Right lobe of liver (tissue), 6 donors: ENCODE measurements around the gene SCUBE3. TPM values are rescaled to one million over a fixed set of nuclear protein-coding genes. Genes with fewer than 3 reads are reported as not detected.

Experiments used
- ATAC-seq, 4 donors: fragments of 200-7000 bp; cut with Tn5 transposase; one replicate each; pipeline ENCODE4 v1.9.1; 2020; ENCODE audit warnings: mild to moderate bottlenecking in 4 of 4, moderate library complexity in 4 of 4
- DNase-seq, 3 donors: peaks; one replicate each; pipeline ENCODE4 v3.0.0-alpha.2; 2020
- H3K27ac ChIP-seq, 3 donors: fragments of 200-600 bp; one replicate each; pipeline ENCODE4 v1.8.0; 2022
- H3K27me3 ChIP-seq, 2 donors: fragments of 200-600 bp; one replicate each; pipeline ENCODE4 v1.8.0; 2022
- H3K36me3 ChIP-seq, 4 donors: fragments of 200-600 bp; sonication (generic) in 1 of 4; one replicate each; pipeline versions ENCODE4 v1.5.1 to v1.8.0; 2017 to 2022; ENCODE audit warnings: control low read depth in 1 of 4
- H3K4me1 ChIP-seq, 4 donors: fragments of 200-600 bp; sonication (generic) in 1 of 4; one replicate each; pipeline versions ENCODE4 v1.5.1 to v1.8.0; 2017 to 2022; ENCODE audit warnings: control low read depth in 1 of 4
- H3K4me3 ChIP-seq, 3 donors: fragments of 200-600 bp; one replicate each; pipeline ENCODE4 v1.8.0; 2022
- H3K9me3 ChIP-seq, 4 donors: fragments of 200-600 bp; sonication (generic) in 1 of 4; one replicate each; pipeline versions ENCODE4 v1.5.1 to v1.8.0; 2017 to 2022; ENCODE audit warnings: control low read depth in 1 of 4
- POLR2A ChIP-seq: fragments of 450-650 bp; IDR thresholded peaks from one replicate; pipeline ENCODE4 v1.6.1; 2017; ENCODE audit warnings: antibody characterized with exemption, mild to moderate bottlenecking
- WGBS: methylation state at CpG from one replicate; pipeline ENCODE4 v1.1.6; 2018; ENCODE audit warnings: low coverage, low lambda C conversion rate; ENCODE audit not compliant: insufficient coverage; ENCODE audit errors: missing lambda C conversion rate; 5-methylcytosine and 5-hydroxymethylcytosine counted together
- intact Hi-C, 2 donors: fragments of 100-400 bp; cut with DNase I; formaldehyde crosslinking; loops; one replicate each; pipeline versions ENCODE4 v1.11.2 to v1.14.1; 2022
- total RNA-seq, 6 experiments: library from RNA; depleted of rRNA in 2 of 6; stranded (reverse); fragments of >200 nt in 2 of 6; fragmentation: NEBNext Ultra II Directional in 3 of 6; extraction: Animal tissue kit (Norgen Biotek cat#: 25700) in 3 of 6; gene quantifications; one replicate each; pipeline versions ENCODE4 v1.1.0 to v1.2.4, GENCODE V29; 2016 to 2023
- TF ChIP-seq, protein P1 (sequence below), 4 donors: fragments of 200-600 bp in 3 of 4; fragments of 450-650 bp in 1 of 4; IDR thresholded peaks; one replicate each; pipeline versions ENCODE4 v1.5.1 to v1.8.0; 2016 to 2022; ENCODE audit warnings: antibody characterized with exemption in 4 of 4, mild to moderate bottlenecking in 2 of 4
- donor health status: DM: no; HTN: yes; CAD: no.
- donor health status: DM: no; HTN: no; CAD: no.
- donor health status: DM: no; HTN: no; CAD: no.
- donor health status: DM: no; HTN: yes; CAD: no.
- donor health status: DM: no; HTN: yes; CAD: no.

SCUBE3 gene
- total RNA-seq, 6 experiments from 2014 or later, result 0.05 to 0.11 (median 0.07) TPM; not detected in 2

DNA sequence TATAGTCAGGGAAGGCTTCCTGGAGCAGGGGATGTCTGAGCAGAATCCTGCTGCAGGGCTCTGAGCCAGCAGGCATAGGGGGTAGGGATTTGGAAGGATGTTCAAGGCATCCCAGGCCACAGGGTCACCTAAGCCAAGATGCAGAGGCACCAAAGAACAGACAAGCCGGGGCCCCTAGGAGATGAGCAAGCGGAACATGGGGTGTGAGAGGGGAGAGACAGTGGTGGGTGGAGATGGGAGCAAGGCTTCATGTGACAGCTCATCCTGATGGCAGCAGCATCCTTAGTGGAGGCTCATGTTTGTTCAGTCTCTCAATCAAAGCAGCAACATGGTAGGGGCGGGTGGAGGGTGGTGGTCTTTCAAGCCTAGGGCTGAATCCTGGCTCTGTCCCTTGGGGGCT is 42.9 kb upstream of the SCUBE3 start:
- no peak for DNase-seq
- H3K27ac ChIP-seq, result no peak overlapping the region
- no peak for ATAC-seq
- no CpG with 5 or more reads among the region's 3 CpGs for WGBS
- H3K36me3 ChIP-seq, result no peaks in the 10 kb centered on the region
- TF ChIP-seq, protein P1, sequence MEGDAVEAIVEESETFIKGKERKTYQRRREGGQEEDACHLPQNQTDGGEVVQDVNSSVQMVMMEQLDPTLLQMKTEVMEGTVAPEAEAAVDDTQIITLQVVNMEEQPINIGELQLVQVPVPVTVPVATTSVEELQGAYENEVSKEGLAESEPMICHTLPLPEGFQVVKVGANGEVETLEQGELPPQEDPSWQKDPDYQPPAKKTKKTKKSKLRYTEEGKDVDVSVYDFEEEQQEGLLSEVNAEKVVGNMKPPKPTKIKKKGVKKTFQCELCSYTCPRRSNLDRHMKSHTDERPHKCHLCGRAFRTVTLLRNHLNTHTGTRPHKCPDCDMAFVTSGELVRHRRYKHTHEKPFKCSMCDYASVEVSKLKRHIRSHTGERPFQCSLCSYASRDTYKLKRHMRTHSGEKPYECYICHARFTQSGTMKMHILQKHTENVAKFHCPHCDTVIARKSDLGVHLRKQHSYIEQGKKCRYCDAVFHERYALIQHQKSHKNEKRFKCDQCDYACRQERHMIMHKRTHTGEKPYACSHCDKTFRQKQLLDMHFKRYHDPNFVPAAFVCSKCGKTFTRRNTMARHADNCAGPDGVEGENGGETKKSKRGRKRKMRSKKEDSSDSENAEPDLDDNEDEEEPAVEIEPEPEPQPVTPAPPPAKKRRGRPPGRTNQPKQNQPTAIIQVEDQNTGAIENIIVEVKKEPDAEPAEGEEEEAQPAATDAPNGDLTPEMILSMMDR (IDR thresholded peaks at IDR 0.05), result no peak
- no peak for TF ChIP-seq POLR2A
- H3K4me3 ChIP-seq, result no peak overlapping the region
- H3K9me3 ChIP-seq, result no peaks in the 10 kb centered on the region
- no peaks in the 10 kb centered on the region for H3K27me3 ChIP-seq
- H3K4me1 ChIP-seq, result peaks cover 0 to 11% (median 7%) of the 10 kb centered on the region in 4 donors
- intact Hi-C loops, result no loop called here

DNA sequence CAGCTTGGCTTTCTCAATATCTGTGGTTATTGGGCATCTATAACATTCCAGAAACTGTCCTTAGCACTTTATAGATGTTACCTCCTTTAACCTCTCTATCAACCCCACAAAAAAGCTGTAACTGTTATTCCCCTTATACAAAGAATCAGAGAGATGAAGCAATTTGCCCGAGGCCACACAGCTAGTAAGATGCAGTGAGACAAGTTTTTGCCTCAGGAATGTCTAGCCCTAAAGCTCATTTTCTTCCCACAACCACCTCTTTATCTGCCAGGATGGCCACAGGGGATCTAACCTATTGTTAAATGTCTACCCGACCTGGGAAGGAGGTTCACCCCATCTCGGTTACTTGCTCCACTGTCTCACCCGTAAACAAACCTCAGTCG is 40.7 kb upstream of the SCUBE3 start:
- no peaks in the 10 kb centered on the region for H3K27me3 ChIP-seq
- no peak overlapping the region for H3K4me3 ChIP-seq
- WGBS, result 76% methylated on average over 5 of the region's 5 CpGs
- H3K27ac ChIP-seq, result no peak overlapping the region
- H3K4me1 ChIP-seq, result no peaks in the 10 kb centered on the region
- H3K36me3 ChIP-seq, result no peaks in the 10 kb centered on the region
- TF ChIP-seq POLR2A, result no peak
- TF ChIP-seq, protein P1 (IDR thresholded peaks at IDR 0.05), result no peak
- no peak for ATAC-seq
- H3K9me3 ChIP-seq, result no peaks in the 10 kb centered on the region
- intact Hi-C loops, result no loop called here
- DNase-seq, result no peak

- H3K4me3 ChIP-seq, result no peak overlapping the region
- ATAC-seq, result no peak
- no peak overlapping the region for H3K27ac ChIP-seq
- TF ChIP-seq, protein P1 (IDR thresholded peaks at IDR 0.05), result no peak
- TF ChIP-seq POLR2A, result no peak
- intact Hi-C loops, result no loop called here
- no peak for DNase-seq
- H3K27me3 ChIP-seq, result no peaks in the 10 kb centered on the region
- no peaks in the 10 kb centered on the region for H3K9me3 ChIP-seq
- H3K4me1 ChIP-seq, result no peaks in the 10 kb centered on the region
- H3K36me3 ChIP-seq, result no peaks in the 10 kb centered on the region
- 58% methylated on average over 5 of the region's 7 CpGs for WGBS
Measured at GRCh38 chr6:35173427-35174087, 40.2 kb upstream of the SCUBE3 start.

- WGBS, result 88% methylated on average over 1 of the region's 2 CpGs
- no peak overlapping the region for H3K27ac ChIP-seq
- no peak for DNase-seq
- ATAC-seq, result no peak
- no peaks in the 10 kb centered on the region for H3K4me1 ChIP-seq
- intact Hi-C loops, result no loop called here
- TF ChIP-seq POLR2A, result no peak
- TF ChIP-seq, protein P1 (IDR thresholded peaks at IDR 0.05), result no peak
- no peaks in the 10 kb centered on the region for H3K9me3 ChIP-seq
- H3K36me3 ChIP-seq, result no peaks in the 10 kb centered on the region
- H3K4me3 ChIP-seq, result no peak overlapping the region
- H3K27me3 ChIP-seq, result no peaks in the 10 kb centered on the region
Measured at GRCh38 chr6:35174088-35174434, 39.7 kb upstream of the SCUBE3 start.

- ATAC-seq, result no peak
- Histone ChIP-seq H3K4me1 (no peaks in the 10 kb centered on the region), H3K27me3 (no peaks in the 10 kb centered on the region), H3K4me3 (no peak overlapping the region), H3K36me3 (no peaks in the 10 kb centered on the region), H3K9me3 (no peaks in the 10 kb centered on the region), H3K27ac (no peak overlapping the region)
- intact Hi-C loops, result no loop called here
- DNase-seq, result no peak
- TF ChIP-seq, protein P1 (IDR thresholded peaks at IDR 0.05), result no peak
- no peak for TF ChIP-seq POLR2A
- 85% methylated on average over 4 of the region's 4 CpGs for WGBS
Measured at GRCh38 chr6:35174501-35174900, 39.3 kb upstream of the SCUBE3 start.
